Heart left ventricle (tissue), 16 donors: Measurements from ENCODE around the gene RGMB. TPM values are rescaled to one million over a fixed set of nuclear protein-coding genes. Genes with fewer than 3 reads are reported as not detected.

ENCODE experiments used
- ATAC-seq, 4 donors: fragments of 200-7000 bp; cut with Tn5 transposase; one replicate each; pipeline ENCODE4 v1.9.1; 2020 to 2022; ENCODE audit warnings: moderate library complexity in 4 of 4, mild to moderate bottlenecking in 3 of 4, moderate number of reproducible peaks in 1 of 4
- DNase-seq, 5 donors: peaks; one replicate each; pipeline ENCODE4 v3.0.0-alpha.2; 2020
- H3K27ac ChIP-seq, 12 donors: fragments of 200-600 bp; sonication (generic) in 4 of 12; one replicate each; pipeline versions ENCODE4 v1.5.0 to v1.8.0; 2016 to 2022; ENCODE audit warnings: mild to moderate bottlenecking in 2 of 12
- H3K27me3 ChIP-seq, 9 donors: fragments of 200-600 bp; sonication (generic) in 2 of 9; one replicate each; pipeline versions ENCODE4 v1.5.1 to v1.8.0; 2016 to 2022; ENCODE audit warnings: mild to moderate bottlenecking in 3 of 9
- H3K36me3 ChIP-seq, 9 donors: fragments of 200-600 bp; sonication (generic) in 2 of 9; one replicate each; pipeline versions ENCODE4 v1.5.0 to v1.8.0; 2018 to 2022; ENCODE audit warnings: mild to moderate bottlenecking in 2 of 9
- H3K4me1 ChIP-seq, 12 donors: fragments of 200-600 bp; sonication (generic) in 4 of 12; one replicate each; pipeline versions ENCODE4 v1.5.0 to v1.8.0; 2016 to 2022; ENCODE audit warnings: mild to moderate bottlenecking in 3 of 12
- H3K4me3 ChIP-seq, 12 donors: fragments of 200-600 bp; sonication (generic) in 4 of 12; one replicate each; pipeline versions ENCODE4 v1.5.0 to v1.8.0; 2017 to 2022; ENCODE audit warnings: mild to moderate bottlenecking in 9 of 12, moderate library complexity in 4 of 12
- H3K9me3 ChIP-seq, 12 donors: fragments of 200-600 bp; sonication (generic) in 4 of 12; one replicate each; pipeline versions ENCODE4 v1.5.0 to v1.8.0; 2016 to 2022; ENCODE audit warnings: mild to moderate bottlenecking in 1 of 12
- POLR2A ChIP-seq, 2 donors: fragments of 450-650 bp; IDR thresholded peaks; one replicate each; pipeline ENCODE4 v1.6.1; 2017; ENCODE audit warnings: antibody characterized with exemption in 2 of 2, mild to moderate bottlenecking in 2 of 2, moderate library complexity in 2 of 2
- WGBS, 4 donors: extraction: QIAGEN DNeasy Blood & Tissue Kit in 2 of 4; methylation state at CpG; one replicate each; pipeline versions ENCODE4 v1.1.5 to v1.1.7; 2013 to 2018; 5-methylcytosine and 5-hydroxymethylcytosine counted together
- intact Hi-C, 10 donors: fragments of 100-400 bp; cut with DNase I; formaldehyde crosslinking; loops; one replicate each; pipeline versions ENCODE4 v1.11.1 to v1.14.2; 2022
- polyA plus RNA-seq, 2 donors: library from polyadenylated mRNA; stranded (reverse); fragments of 200-250 nt; gene quantifications; one replicate each; pipeline ENCODE4 v1.2.3, GENCODE V29; 2013
- total RNA-seq, 9 donors: library from RNA; depleted of rRNA in 2 of 9; stranded (reverse); fragments of >200 nt in 2 of 9; fragmentation: NEBNext Ultra II Directional in 3 of 9; extraction: Animal tissue kit (Norgen Biotek cat#: 25700) in 3 of 9; gene quantifications; one replicate each; pipeline versions ENCODE4 v1.1.0 to v1.2.4, GENCODE V29; 2016 to 2023
- TF ChIP-seq, protein P1 (sequence below), 12 donors: fragments of 200-600 bp; sonication (generic) in 4 of 12; IDR thresholded peaks; one replicate each; pipeline versions ENCODE4 v1.5.0 to v1.8.0; 2018 to 2022; ENCODE audit warnings: antibody characterized with exemption in 12 of 12, mild to moderate bottlenecking in 5 of 12
- donor health status: ischemic (EF 13 %, LVEDD 7.1; RV severe dilation, severe dysfunction).
- donor health status: healthy with polysubstance abuse.
- donor health status: DM: no; HTN: yes; CAD: no.
- donor health status: DM: no; HTN: no; CAD: no.
- donor health status: ischemic (EF 25% LVEDD 6.9; RV normal size, moderate dysfunction).
- donor health status: ischemic (EF 25% LVEDD 5.7; RV mildly dilated, moderate dysfunction).
- donor health status: healthy.
- donor health status: DM: yes; HTN: yes; CAD: no.
- donor health status: ischemic (EF 35%, LVEDD 5.7; RV mildly dilated, moderate dysfunction).
- donor health status: nonischemic (EF 11% LVEDD 7.7; RV severe dilation, severe dysfunction).
- donor health status: DM: yes; HTN: yes; CAD: no.
- donor health status: PGD.
- donor health status: ischemic (EF 29% LVEDD 5.4; RV normal size, mild dysfunction).
- donor health status: nonischemic (EF 23%, LVEDD 6.1; RV moderate dilation, normal function).

Gene RGMB
- total and polyA plus RNA-seq, 11 donors = 2.0 to 42.2 (median 16.1) TPM

GRCh38 chr5:98795243-98795642, 21.8 kb downstream of the RGMB start:
- Histone ChIP-seq H3K4me3 (no peak overlapping the region), H3K9me3 (no peaks in the 10 kb centered on the region), H3K27ac (no peak overlapping the region), H3K36me3 (peaks cover 0 to 19% (median 12%) of the 10 kb centered on the region in 9 donors), H3K4me1 (peaks cover 0 to 23% (median 7%) of the 10 kb centered on the region in 12 donors), H3K27me3 (no peaks in the 10 kb centered on the region)
- intact Hi-C loops = no loop called here
- TF ChIP-seq, protein P1, sequence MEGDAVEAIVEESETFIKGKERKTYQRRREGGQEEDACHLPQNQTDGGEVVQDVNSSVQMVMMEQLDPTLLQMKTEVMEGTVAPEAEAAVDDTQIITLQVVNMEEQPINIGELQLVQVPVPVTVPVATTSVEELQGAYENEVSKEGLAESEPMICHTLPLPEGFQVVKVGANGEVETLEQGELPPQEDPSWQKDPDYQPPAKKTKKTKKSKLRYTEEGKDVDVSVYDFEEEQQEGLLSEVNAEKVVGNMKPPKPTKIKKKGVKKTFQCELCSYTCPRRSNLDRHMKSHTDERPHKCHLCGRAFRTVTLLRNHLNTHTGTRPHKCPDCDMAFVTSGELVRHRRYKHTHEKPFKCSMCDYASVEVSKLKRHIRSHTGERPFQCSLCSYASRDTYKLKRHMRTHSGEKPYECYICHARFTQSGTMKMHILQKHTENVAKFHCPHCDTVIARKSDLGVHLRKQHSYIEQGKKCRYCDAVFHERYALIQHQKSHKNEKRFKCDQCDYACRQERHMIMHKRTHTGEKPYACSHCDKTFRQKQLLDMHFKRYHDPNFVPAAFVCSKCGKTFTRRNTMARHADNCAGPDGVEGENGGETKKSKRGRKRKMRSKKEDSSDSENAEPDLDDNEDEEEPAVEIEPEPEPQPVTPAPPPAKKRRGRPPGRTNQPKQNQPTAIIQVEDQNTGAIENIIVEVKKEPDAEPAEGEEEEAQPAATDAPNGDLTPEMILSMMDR (IDR thresholded peaks at IDR 0.05) = no peak
- TF ChIP-seq POLR2A (IDR thresholded peaks at IDR 0.05) = no peak
- no peak for ATAC-seq
- 84 to 90% (median 89%) methylated on average over 5 of the region's 5 CpGs for WGBS, 4 donors
- DNase-seq = no peak

DNA sequence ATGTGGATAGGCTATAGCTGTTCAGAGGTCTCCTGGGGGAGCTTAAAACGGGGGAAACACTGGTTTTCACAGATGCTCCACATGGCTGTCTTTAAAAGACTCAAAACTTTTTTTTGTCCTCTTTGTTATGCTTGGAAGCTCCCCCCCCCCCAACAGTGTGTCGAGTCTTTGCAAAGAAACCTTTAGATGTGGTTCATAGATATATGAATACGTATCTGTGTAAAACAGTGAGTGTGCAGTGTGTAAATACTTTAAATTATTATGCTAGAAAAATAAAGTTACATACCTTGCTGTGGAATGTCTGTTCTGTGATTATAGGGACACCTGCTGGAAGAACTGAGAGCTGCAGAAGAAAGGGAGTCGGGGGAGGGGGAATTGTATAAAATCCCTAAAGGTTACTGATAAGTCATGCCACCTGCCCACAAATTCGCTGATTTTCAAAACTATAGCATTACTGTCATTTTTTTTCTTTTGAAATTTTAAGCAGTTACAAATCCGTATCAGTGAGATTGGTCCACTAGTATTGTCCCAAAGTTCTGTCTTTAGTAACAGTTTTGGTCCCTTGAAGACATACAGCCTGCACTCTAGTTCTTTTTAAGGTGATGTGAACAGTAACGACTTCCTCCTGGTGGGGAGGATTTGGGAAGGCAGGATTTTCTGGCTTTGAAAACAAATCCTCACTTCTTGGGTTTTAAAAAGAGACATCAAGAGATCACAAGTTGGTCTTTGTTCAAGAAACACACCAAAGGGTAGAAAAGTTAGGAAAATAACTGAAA, 22.9 kb downstream of the RGMB start:
- intact Hi-C loops = loop anchor here in 2 of 10 donors (2.0 kb wide), 1 partner anchor 28 kb away; no protein-coding TSS in a partner anchor
- Histone ChIP-seq H3K4me3 (peak overlapping the region in 2 of 12 donors; percentile 21 to 28), H3K4me1 (peaks cover 0 to 19% (median 7%) of the 10 kb centered on the region in 12 donors), H3K27me3 (no peaks in the 10 kb centered on the region), H3K9me3 (no peaks in the 10 kb centered on the region), H3K36me3 (peaks cover 0 to 19% (median 12%) of the 10 kb centered on the region in 9 donors), H3K27ac (no peak overlapping the region)
- WGBS, 4 donors = 10 to 13% (median 11%) methylated on average over 7 of the region's 7 CpGs
- ATAC-seq = peak; percentile 49 to 64 (median 60)
- TF ChIP-seq POLR2A (IDR thresholded peaks at IDR 0.05) = no peak
- TF ChIP-seq, protein P1 (IDR thresholded peaks at IDR 0.05) = peak; percentile 59 to 85 (median 76)
- DNase-seq = no peak

GRCh38 chr5:98798371-98798770, 24.9 kb downstream of the RGMB start:
- intact Hi-C loops = no loop called here
- Histone ChIP-seq H3K4me3 (no peak overlapping the region), H3K27me3 (no peaks in the 10 kb centered on the region), H3K9me3 (no peaks in the 10 kb centered on the region), H3K36me3 (peaks cover 0 to 14% (median 6%) of the 10 kb centered on the region in 9 donors), H3K27ac (no peak overlapping the region), H3K4me1 (peaks cover 0 to 10% (median 3%) of the 10 kb centered on the region in 12 donors)
- ATAC-seq (no peak), DNase-seq (no peak)
- 49 to 100% (median 87%) methylated on average over 1 of the region's 1 CpG for WGBS, 4 donors
- TF ChIP-seq, protein P1 (IDR thresholded peaks at IDR 0.05) = no peak
- no peak for TF ChIP-seq POLR2A (IDR thresholded peaks at IDR 0.05)

DNA sequence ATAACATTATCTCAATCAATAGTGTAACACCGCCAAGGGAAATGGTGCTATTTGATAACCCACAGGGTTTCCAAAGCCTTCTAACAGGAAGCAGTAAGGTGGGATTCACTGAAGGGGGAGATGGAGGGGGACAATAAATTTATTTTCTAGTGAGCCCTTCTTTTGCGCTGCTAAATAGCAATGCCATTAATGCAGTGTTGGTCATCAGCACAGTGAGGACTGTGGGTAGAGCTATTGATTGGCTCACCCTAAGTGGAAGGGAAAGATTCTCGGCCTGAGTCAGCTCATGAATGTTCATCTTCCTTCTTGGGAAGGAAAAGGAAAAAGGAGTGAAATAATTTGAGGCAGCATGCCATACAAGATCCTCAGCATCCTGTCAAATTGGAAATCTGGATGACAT, 25.4 kb downstream of the RGMB start:
- no peak for ATAC-seq
- peaks cover 0 to 9% (median 2%) of the 10 kb centered on the region in 9 donors for H3K36me3 ChIP-seq
- H3K27me3 ChIP-seq = no peaks in the 10 kb centered on the region
- TF ChIP-seq, protein P1 (IDR thresholded peaks at IDR 0.05) = no peak
- no peak for TF ChIP-seq POLR2A (IDR thresholded peaks at IDR 0.05)
- no peak for DNase-seq
- H3K4me3 ChIP-seq = no peak overlapping the region
- no peak overlapping the region for H3K27ac ChIP-seq
- H3K9me3 ChIP-seq = no peaks in the 10 kb centered on the region
- intact Hi-C loops = no loop called here
- H3K4me1 ChIP-seq = peaks cover 0 to 10% (median 3%) of the 10 kb centered on the region in 12 donors
- WGBS, 4 donors = 77 to 87% (median 83%) methylated on average over 3 of the region's 3 CpGs
